HG02642 (cell line): ENCODE data around the gene HTR3B.
"Not testable (repeated sequence)": the region's sequence is repeated elsewhere in the genome, so short reads cannot be mapped to it uniquely, and the experiment has no call there.

Experiments
- ATAC-seq: cut with Tn5 transposase; IDR thresholded peaks from one replicate; pipeline ENCODE4 v1.9.1; 2021; ENCODE audit warnings: mild to moderate bottlenecking; ENCODE audit not compliant: unreplicated experiment, poor library complexity

Gene HTR3B

GRCh38 chr11:113937918-113938317 is 33.3 kb downstream of the HTR3B start:
- no peak for ATAC-seq

GRCh38 chr11:113942256-113942655 is 37.7 kb downstream of the HTR3B start:
- ATAC-seq: no peak

GRCh38 chr11:113946162-113946561 is 41.6 kb downstream of the HTR3B start:
- not testable (repeated sequence) for ATAC-seq

- no peak for ATAC-seq
Measured at GRCh38 chr11:113947994-113948393, 43.4 kb downstream of the HTR3B start.

GRCh38 chr11:113949891-113950290 is 45.3 kb downstream of the HTR3B start:
- no peak for ATAC-seq

- ATAC-seq: no peak
Measured at GRCh38 chr11:113951537-113951936, 46.9 kb downstream of the HTR3B start.

GRCh38 chr11:113952070-113952469 is 47.5 kb downstream of the HTR3B start:
- ATAC-seq: no peak

GRCh38 chr11:113952588-113952987 is 48.0 kb downstream of the HTR3B start:
- no peak for ATAC-seq

GRCh38 chr11:113954235-113954634 is 49.6 kb downstream of the HTR3B start:
- ATAC-seq: no peak

GRCh38 chr11:113956986-113957385 is 52.4 kb downstream of the HTR3B start:
- ATAC-seq: no peak

- ATAC-seq: no peak
Measured at GRCh38 chr11:113960702-113961330, 56.2 kb downstream of the HTR3B start.

- no peak for ATAC-seq
Measured at GRCh38 chr11:113967361-113967760, 62.8 kb downstream of the HTR3B start.

GRCh38 chr11:113971506-113972195 is 67.1 kb downstream of the HTR3B start:
- ATAC-seq: no peak

GRCh38 chr11:113974741-113975470 is 70.3 kb downstream of the HTR3B start, which contains the start of gene HTR3A:
HTR3A (plus strand) TSS chr11:113975108; CDS start chr11:113975326, 218 bp downstream.
- no peak for ATAC-seq

GRCh38 chr11:113977071-113977490 is 72.5 kb downstream of the HTR3B start:
- ATAC-seq: no peak

GRCh38 chr11:113977701-113978100 is 73.1 kb downstream of the HTR3B start:
- no peak for ATAC-seq

- no peak for ATAC-seq
Measured at GRCh38 chr11:113979431-113979830, 74.8 kb downstream of the HTR3B start.

GRCh38 chr11:113980785-113981184 is 76.2 kb downstream of the HTR3B start:
- ATAC-seq: no peak

GRCh38 chr11:113982306-113982705 is 77.7 kb downstream of the HTR3B start:
- no peak for ATAC-seq

GRCh38 chr11:113984781-113985180 is 80.2 kb downstream of the HTR3B start:
- no peak for ATAC-seq

GRCh38 chr11:113985906-113986305 is 81.3 kb downstream of the HTR3B start:
- ATAC-seq: no peak
